Measurements from ENCODE around the gene LGALS7.
"Not testable (repeated sequence)": the region's sequence is repeated elsewhere in the genome, so short reads cannot be mapped to it uniquely, and the experiment has no call there.

The LGALS7 gene

GRCh38 chr19:38816131-38816750 lies 42.9 kb upstream of the LGALS7 start:
- no peaks in the 10 kb centered on the region for H3K27me3 ChIP-seq (ENCODE audit: low read length)
- H2AFZ ChIP-seq (ENCODE audit: low read depth, low read length, severe bottlenecking), result no peak overlapping the region
- H3K4me2 ChIP-seq (ENCODE audit: low read depth, low read length, poor library complexity, severe bottlenecking), result no peak overlapping the region
- no peaks in the 10 kb centered on the region for H3K9me3 ChIP-seq (ENCODE audit: insufficient read depth, low read length)
- no peaks in the 10 kb centered on the region for H3K36me3 ChIP-seq (ENCODE audit: low read length)
- TF ChIP-seq CTCF (IDR thresholded peaks at IDR 0.05; ENCODE audit: insufficient read depth, low read length, poor library complexity, severe bottlenecking) (no peak), EZH2phosphoT487 (conservative IDR thresholded peaks at IDR 0.05; ENCODE audit: low read length) (no peak)
- no peaks in the 10 kb centered on the region for H3F3A ChIP-seq (ENCODE audit: insufficient read depth)
- H3K9me2 ChIP-seq (replicated peaks; ENCODE audit: insufficient read depth, low read length), result no peaks in the 10 kb centered on the region
- H3K9ac ChIP-seq (ENCODE audit: low read length), result no peak overlapping the region
- H3K4me3 ChIP-seq (ENCODE audit: insufficient read depth, low read length, poor library complexity, severe bottlenecking), result no peak overlapping the region
- H3K27ac ChIP-seq (ENCODE audit: low read depth, low read length), result no peak overlapping the region
- H4K20me1 ChIP-seq (ENCODE audit: low read depth, low read length), result no peaks in the 10 kb centered on the region
- no peaks in the 10 kb centered on the region for H3K79me2 ChIP-seq (ENCODE audit: insufficient read depth, low read length)

- Histone ChIP-seq H3K79me2 (ENCODE audit: insufficient read depth, low read length) (no peaks in the 10 kb centered on the region), H3K27me3 (ENCODE audit: low read length) (no peaks in the 10 kb centered on the region), H4K20me1 (ENCODE audit: low read depth, low read length) (no peaks in the 10 kb centered on the region), H3K9me2 (replicated peaks; ENCODE audit: insufficient read depth, low read length) (no peaks in the 10 kb centered on the region), H3K9me3 (ENCODE audit: insufficient read depth, low read length) (no peaks in the 10 kb centered on the region), H3F3A (ENCODE audit: insufficient read depth) (no peaks in the 10 kb centered on the region), H3K4me2 (ENCODE audit: low read depth, low read length, poor library complexity, severe bottlenecking) (no peak overlapping the region), H3K27ac (ENCODE audit: low read depth, low read length) (no peak overlapping the region), H3K4me3 (ENCODE audit: insufficient read depth, low read length, poor library complexity, severe bottlenecking) (no peak overlapping the region), H2AFZ (ENCODE audit: low read depth, low read length, severe bottlenecking) (no peak overlapping the region), H3K36me3 (ENCODE audit: low read length) (no peaks in the 10 kb centered on the region), H3K9ac (ENCODE audit: low read length) (no peak overlapping the region)
- TF ChIP-seq EZH2phosphoT487 (conservative IDR thresholded peaks at IDR 0.05; ENCODE audit: low read length) (no peak), CTCF (IDR thresholded peaks at IDR 0.05; ENCODE audit: insufficient read depth, low read length, poor library complexity, severe bottlenecking) (no peak)
Observed at GRCh38 chr19:38815059-38816001, 42.0 kb upstream of the LGALS7 start.

- not testable (repeated sequence) for H3K9me3 ChIP-seq (ENCODE audit: insufficient read depth, low read length); H3K27ac ChIP-seq (ENCODE audit: low read depth, low read length); H3K36me3 ChIP-seq (ENCODE audit: low read length); H4K20me1 ChIP-seq (ENCODE audit: low read depth, low read length); H3F3A ChIP-seq (ENCODE audit: insufficient read depth); H3K9ac ChIP-seq (ENCODE audit: low read length); H3K4me3 ChIP-seq (ENCODE audit: insufficient read depth, low read length, poor library complexity, severe bottlenecking); H3K4me2 ChIP-seq (ENCODE audit: low read depth, low read length, poor library complexity, severe bottlenecking); H3K9me2 ChIP-seq (replicated peaks; ENCODE audit: insufficient read depth, low read length); H3K27me3 ChIP-seq (ENCODE audit: low read length); H3K79me2 ChIP-seq (ENCODE audit: insufficient read depth, low read length); H2AFZ ChIP-seq (ENCODE audit: low read depth, low read length, severe bottlenecking)
Observed at GRCh38 chr19:38813932-38814331, 40.6 kb upstream of the LGALS7 start.

GRCh38 chr19:38813323-38813722 lies 40.0 kb upstream of the LGALS7 start:
- no peaks in the 10 kb centered on the region for H3F3A ChIP-seq (ENCODE audit: insufficient read depth)
- H3K36me3 ChIP-seq (ENCODE audit: low read length), result no peaks in the 10 kb centered on the region
- no peak overlapping the region for H3K4me2 ChIP-seq (ENCODE audit: low read depth, low read length, poor library complexity, severe bottlenecking)
- no peaks in the 10 kb centered on the region for H3K27me3 ChIP-seq (ENCODE audit: low read length)
- H3K4me3 ChIP-seq (ENCODE audit: insufficient read depth, low read length, poor library complexity, severe bottlenecking), result no peak overlapping the region
- H3K79me2 ChIP-seq (ENCODE audit: insufficient read depth, low read length), result no peaks in the 10 kb centered on the region
- H4K20me1 ChIP-seq (ENCODE audit: low read depth, low read length), result no peaks in the 10 kb centered on the region
- no peaks in the 10 kb centered on the region for H3K9me2 ChIP-seq (replicated peaks; ENCODE audit: insufficient read depth, low read length)
- H3K9me3 ChIP-seq (ENCODE audit: insufficient read depth, low read length), result no peaks in the 10 kb centered on the region
- no peak overlapping the region for H2AFZ ChIP-seq (ENCODE audit: low read depth, low read length, severe bottlenecking)
- no peak overlapping the region for H3K27ac ChIP-seq (ENCODE audit: low read depth, low read length)
- no peak for TF ChIP-seq CTCF (IDR thresholded peaks at IDR 0.05; ENCODE audit: insufficient read depth, low read length, poor library complexity, severe bottlenecking)
- no peak for TF ChIP-seq EZH2phosphoT487 (conservative IDR thresholded peaks at IDR 0.05; ENCODE audit: low read length)
- no peak overlapping the region for H3K9ac ChIP-seq (ENCODE audit: low read length)

Data from SU-DHL-6 (cell line).